Osteocyte (in vitro differentiated cells): ENCODE measurements around the gene EFNA5. TPM values are rescaled to one million over a fixed set of nuclear protein-coding genes. Genes with fewer than 3 reads are reported as not detected.
A peak's percentile ranks its signal among the peaks of the same experiment; 100 is the strongest.

ENCODE experiments used
- DNase-seq: peaks from one replicate; pipeline ENCODE4 v3.0.0; 2021; ENCODE audit warnings: mixed read lengths; ENCODE audit not compliant: unreplicated experiment; ENCODE audit errors: extremely low spot score
- H3K27ac Mint-ChIP-seq: one replicate; pipeline ENCODE4 v1.8.0; 2021; ENCODE audit warnings: mild to moderate bottlenecking, mixed read lengths; ENCODE audit not compliant: unreplicated experiment
- H3K27me3 Mint-ChIP-seq: one replicate; pipeline ENCODE4 v1.8.0; 2021; ENCODE audit warnings: mixed read lengths; ENCODE audit not compliant: unreplicated experiment
- H3K36me3 Mint-ChIP-seq: one replicate; pipeline ENCODE4 v1.8.0; 2021; ENCODE audit warnings: mixed read lengths; ENCODE audit not compliant: unreplicated experiment
- H3K4me1 Mint-ChIP-seq: one replicate; pipeline ENCODE4 v1.8.0; 2021; ENCODE audit warnings: mixed read lengths; ENCODE audit not compliant: unreplicated experiment
- H3K4me3 Mint-ChIP-seq: one replicate; pipeline ENCODE4 v1.8.0; 2021; ENCODE audit warnings: mild to moderate bottlenecking, moderate library complexity, mixed read lengths; ENCODE audit not compliant: unreplicated experiment
- H3K9me3 Mint-ChIP-seq: one replicate; pipeline ENCODE4 v1.8.0; 2021; ENCODE audit warnings: mixed read lengths; ENCODE audit not compliant: unreplicated experiment
- CTCF ChIP-seq: fragments of 200-600 bp; sonication (generic); IDR thresholded peaks from 2 replicates; pipeline ENCODE4 v1.5.0; 2021; ENCODE audit warnings: antibody characterized with exemption, mild to moderate bottlenecking, moderate library complexity
- total RNA-seq: library from RNA; stranded (reverse); gene quantifications from 2 replicates; pipeline ENCODE4 v1.2.1, GENCODE V29; 2021

The EFNA5 gene
- total RNA-seq, 1 donor from 2014 or later = 34.2 TPM

- no peak for TF ChIP-seq CTCF
- Mint-ChIP-seq H3K4me1 (peaks cover 64% of the 10 kb centered on the region), H3K9me3 (no peaks in the 10 kb centered on the region), H3K4me3 (no peak overlapping the region), H3K36me3 (no peaks in the 10 kb centered on the region), H3K27me3 (no peaks in the 10 kb centered on the region), H3K27ac (no peak overlapping the region)
- no peak for DNase-seq
These were observed 111.8 kb downstream of the EFNA5 start for GRCh38 chr5:107558823-107559375.

GRCh38 chr5:107557051-107557658, 113.6 kb downstream of the EFNA5 start:
- peak; percentile 87 for DNase-seq
- Mint-ChIP-seq H3K27ac (peak overlapping the region; percentile 32), H3K4me3 (no peak overlapping the region)

GRCh38 chr5:107556575-107556974, 114.2 kb downstream of the EFNA5 start:
- Mint-ChIP-seq H3K27ac (no peak overlapping the region), H3K9me3 (no peaks in the 10 kb centered on the region), H3K4me1 (peaks cover 66% of the 10 kb centered on the region), H3K36me3 (no peaks in the 10 kb centered on the region), H3K4me3 (no peak overlapping the region), H3K27me3 (no peaks in the 10 kb centered on the region)
- no peak for TF ChIP-seq CTCF
- no peak for DNase-seq

More at GRCh38 chr5:107557051-107557658, 113.6 kb downstream of the EFNA5 start:
- no peaks in the 10 kb centered on the region for H3K36me3 Mint-ChIP-seq
- H3K9me3 Mint-ChIP-seq = no peaks in the 10 kb centered on the region
- peaks cover 67% of the 10 kb centered on the region for H3K4me1 Mint-ChIP-seq
- no peaks in the 10 kb centered on the region for H3K27me3 Mint-ChIP-seq
- TF ChIP-seq CTCF = no peak

- DNase-seq = no peak
- peaks cover 66% of the 10 kb centered on the region for H3K4me1 Mint-ChIP-seq
- TF ChIP-seq CTCF = no peak
- H3K9me3 Mint-ChIP-seq = no peaks in the 10 kb centered on the region
- no peaks in the 10 kb centered on the region for H3K27me3 Mint-ChIP-seq
- H3K4me3 Mint-ChIP-seq = no peak overlapping the region
- H3K27ac Mint-ChIP-seq = peak overlapping the region; percentile 1
- no peaks in the 10 kb centered on the region for H3K36me3 Mint-ChIP-seq
These were observed 115.2 kb downstream of the EFNA5 start for GRCh38 chr5:107555425-107556090.

GRCh38 chr5:107554776-107555424, 115.8 kb downstream of the EFNA5 start:
- Mint-ChIP-seq H3K36me3 (no peaks in the 10 kb centered on the region), H3K9me3 (no peaks in the 10 kb centered on the region), H3K27me3 (no peaks in the 10 kb centered on the region), H3K27ac (no peak overlapping the region), H3K4me1 (peaks cover 66% of the 10 kb centered on the region), H3K4me3 (no peak overlapping the region)
- no peak for DNase-seq
- no peak for TF ChIP-seq CTCF
